HG03175 (cell line): Measurements from ENCODE around the gene GZMM.
A peak's percentile ranks its signal among the peaks of the same experiment; 100 is the strongest.

Experiments used
- ATAC-seq: cut with Tn5 transposase; IDR thresholded peaks from one replicate; pipeline ENCODE4 v1.9.1; 2021; ENCODE audit warnings: mild to moderate bottlenecking, moderate library complexity; ENCODE audit not compliant: unreplicated experiment

The GZMM gene

GRCh38 chr19:511101-511851 lies 32.6 kb upstream of the GZMM start:
- ATAC-seq: no peak

GRCh38 chr19:512547-513365 lies 31.1 kb upstream of the GZMM start:
- no peak for ATAC-seq

GRCh38 chr19:513368-514165 lies 30.3 kb upstream of the GZMM start:
- no peak for ATAC-seq

GRCh38 chr19:514166-514663 lies 29.6 kb upstream of the GZMM start:
- ATAC-seq: no peak

GRCh38 chr19:517721-518597 lies 25.9 kb upstream of the GZMM start:
- no peak for ATAC-seq

- ATAC-seq: no peak
Measured at GRCh38 chr19:518598-519231, 25.1 kb upstream of the GZMM start.

- ATAC-seq: no peak
Measured at GRCh38 chr19:519449-519865, 24.4 kb upstream of the GZMM start.

GRCh38 chr19:522726-523125 lies 21.1 kb upstream of the GZMM start:
- no peak for ATAC-seq

- ATAC-seq: no peak
Measured at GRCh38 chr19:524062-524674, 19.7 kb upstream of the GZMM start.

- ATAC-seq: no peak
Measured at GRCh38 chr19:525029-525428, 18.8 kb upstream of the GZMM start.

- ATAC-seq: no peak
Measured at GRCh38 chr19:525857-526419, 17.9 kb upstream of the GZMM start.

GRCh38 chr19:530134-531008 lies 13.5 kb upstream of the GZMM start:
- no peak for ATAC-seq

GRCh38 chr19:531009-531752 lies 12.7 kb upstream of the GZMM start:
- peak; percentile 65 for ATAC-seq

- ATAC-seq: peak; percentile 36
Measured at GRCh38 chr19:531753-532560, 11.9 kb upstream of the GZMM start, which contains the start of gene CDC34. Gene CDC34, plus strand, starts transcription at chr19:531760. Its CDS starts 172 bp downstream, at chr19:531932.

GRCh38 chr19:532561-533363 lies 11.1 kb upstream of the GZMM start:
- ATAC-seq: no peak
